HTR-8/SVneo (cell line): ENCODE measurements around the gene LPGAT1.
"Not testable (repeated sequence)": the region's sequence is repeated elsewhere in the genome, so short reads cannot be mapped to it uniquely, and the experiment has no call there.

ENCODE experiments used
- DNase-seq: peaks from one replicate; pipeline ENCODE4 v3.0.0; 2011; ENCODE audit warnings: low spot score, mixed read lengths; ENCODE audit not compliant: insufficient read length
- FAIRE-seq: peaks from 2 replicates; lab custom pipeline; 2011; peaks lifted over from hg19 to GRCh38; lab: Jason Lieb, UNC

Gene LPGAT1

DNA sequence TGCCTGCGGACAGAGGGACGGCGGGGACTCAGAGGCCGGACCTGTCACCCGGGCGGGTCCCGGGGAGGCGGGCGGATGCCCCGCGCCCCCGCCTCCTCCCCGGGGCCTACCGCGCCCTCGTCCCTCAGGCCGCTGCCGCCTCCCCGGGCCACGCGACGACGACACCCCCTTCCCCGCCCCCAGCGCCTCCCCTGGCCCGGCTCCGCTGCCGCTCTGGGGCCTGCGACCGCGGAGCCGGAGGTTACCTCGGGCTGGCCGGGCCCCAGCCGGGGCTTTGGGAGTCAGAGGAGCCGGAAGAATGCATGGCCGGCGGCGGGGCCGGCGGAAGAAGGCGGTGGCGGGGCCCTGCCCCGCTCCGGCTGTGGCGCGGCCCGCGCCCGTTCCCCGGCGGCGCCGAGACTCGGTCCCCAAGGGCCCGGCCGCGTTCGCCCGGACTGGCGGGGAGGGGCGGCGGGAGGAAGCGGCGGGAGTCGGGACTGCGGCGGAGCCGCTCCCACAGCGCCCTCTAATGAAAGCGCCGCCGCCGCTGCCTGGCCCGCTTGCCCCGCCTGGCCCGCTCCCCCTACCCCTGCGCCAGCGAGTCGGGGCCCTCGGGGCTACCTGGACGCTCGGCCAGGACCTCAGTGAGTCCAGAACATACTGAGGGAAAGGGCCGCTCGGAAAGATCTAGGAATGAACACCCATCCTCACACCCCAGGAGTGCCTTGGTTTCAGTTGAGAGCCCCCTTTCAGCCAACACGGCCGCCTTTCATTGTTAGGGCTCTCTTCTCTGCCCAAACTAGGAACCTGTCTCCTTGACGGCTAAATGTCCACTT is at the start of gene LPGAT1:
Gene LPGAT1 (minus strand): TSS at position 436 of the 815 bp plus-strand sequence. CDS start 1,467 bp downstream, outside the sequence.
- DNase-seq: peak; percentile 72
- no peak for FAIRE-seq

GRCh38 chr1:211879475-211879874 is 48.9 kb upstream of the LPGAT1 start:
- DNase-seq: no peak
- FAIRE-seq: no peak

DNA sequence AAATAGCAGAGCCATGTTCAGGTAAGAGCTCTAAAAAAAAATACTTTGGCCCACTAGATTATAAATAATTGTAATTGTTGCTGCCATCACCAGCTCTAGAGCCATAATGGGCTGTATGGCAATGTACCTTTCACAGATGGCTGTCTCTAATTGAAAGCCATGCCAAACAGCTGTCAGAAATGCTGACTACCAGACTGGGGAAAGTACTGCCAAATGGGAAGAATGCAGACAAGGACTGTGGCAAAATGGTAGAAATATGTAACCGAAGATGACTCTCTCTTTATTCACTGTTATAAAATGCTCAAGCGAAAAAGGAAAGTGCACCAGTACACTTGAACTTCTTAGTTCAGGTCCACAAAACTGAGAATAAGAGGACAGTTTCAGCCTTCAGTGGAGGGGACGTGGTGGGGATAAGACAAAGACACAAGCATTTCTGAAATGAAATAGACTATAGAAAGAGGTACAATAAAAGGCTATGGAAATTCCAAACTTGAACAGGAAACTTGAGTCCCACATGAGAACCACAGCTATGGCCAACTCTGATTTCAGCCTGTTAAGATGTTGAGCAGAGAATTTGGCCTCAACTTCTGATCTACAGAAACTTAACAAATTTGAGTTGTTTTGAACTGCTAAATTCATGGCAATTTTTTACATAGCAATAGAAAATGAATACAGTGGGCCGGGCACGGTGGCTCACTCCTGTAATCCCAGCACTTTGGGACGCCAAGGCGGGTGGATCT is 46.5 kb upstream of the LPGAT1 start:
- FAIRE-seq: no peak
- no peak for DNase-seq

GRCh38 chr1:211875541-211875940 is 45.0 kb upstream of the LPGAT1 start:
- FAIRE-seq: no peak
- DNase-seq: no peak

GRCh38 chr1:211874521-211875347 is 44.2 kb upstream of the LPGAT1 start:
- FAIRE-seq (peak; percentile 16), DNase-seq (no peak)

DNA sequence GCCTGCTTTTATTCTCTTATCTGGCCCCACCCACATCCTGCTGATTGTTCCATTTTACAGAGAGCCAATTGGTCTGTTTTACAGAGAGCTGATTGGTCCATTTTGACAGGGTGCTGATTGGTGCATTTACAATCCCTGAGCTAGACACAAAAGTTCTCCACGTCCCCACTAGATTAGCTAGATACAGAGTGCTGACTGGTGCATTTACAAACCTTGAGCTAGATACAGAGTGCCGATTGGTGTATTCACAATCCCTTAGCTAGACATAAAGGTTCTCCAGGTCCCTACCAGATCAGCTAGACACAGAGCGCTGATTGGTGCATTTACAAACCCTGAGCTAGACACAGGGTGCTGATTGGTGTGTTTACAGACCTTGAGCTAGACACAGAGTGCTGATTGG is 43.2 kb upstream of the LPGAT1 start:
- not testable (repeated sequence) for DNase-seq, FAIRE-seq

GRCh38 chr1:211870156-211870555 is 39.6 kb upstream of the LPGAT1 start:
- DNase-seq (no peak), FAIRE-seq (no peak)

GRCh38 chr1:211865180-211865579 is 34.6 kb upstream of the LPGAT1 start:
- DNase-seq: no peak

GRCh38 chr1:211859405-211859804 is 28.8 kb upstream of the LPGAT1 start:
- FAIRE-seq (no peak), DNase-seq (no peak)

More at GRCh38 chr1:211865180-211865579, 34.6 kb upstream of the LPGAT1 start:
- FAIRE-seq: no peak

GRCh38 chr1:211851174-211851573 is 20.6 kb upstream of the LPGAT1 start:
- no peak for DNase-seq
- FAIRE-seq: no peak

- FAIRE-seq (no peak), DNase-seq (no peak)
These were observed 13.1 kb upstream of the LPGAT1 start for GRCh38 chr1:211843507-211844298.

- FAIRE-seq: no peak
- DNase-seq: no peak
These were observed 12.5 kb upstream of the LPGAT1 start for GRCh38 chr1:211843018-211843417.

DNA sequence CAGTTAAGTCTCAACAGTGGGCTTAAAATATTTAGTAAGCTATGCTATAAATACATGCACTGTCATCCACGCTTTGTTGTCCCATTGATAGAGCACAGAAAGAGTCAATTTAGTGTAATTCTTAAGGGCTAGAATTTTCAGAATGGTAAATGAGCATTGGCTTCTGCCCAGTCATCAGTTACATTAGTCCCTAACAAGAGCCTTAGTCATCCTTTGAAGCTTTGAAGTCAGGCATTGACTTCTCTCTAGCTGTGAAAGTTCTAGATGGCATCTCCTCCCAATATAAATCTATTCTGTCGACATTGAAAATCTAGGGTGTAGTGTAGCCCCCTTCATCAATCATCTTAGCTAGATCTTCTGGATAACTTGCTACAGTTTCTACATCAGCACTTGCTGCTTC is 12.0 kb upstream of the LPGAT1 start:
- FAIRE-seq: no peak
- no peak for DNase-seq

DNA sequence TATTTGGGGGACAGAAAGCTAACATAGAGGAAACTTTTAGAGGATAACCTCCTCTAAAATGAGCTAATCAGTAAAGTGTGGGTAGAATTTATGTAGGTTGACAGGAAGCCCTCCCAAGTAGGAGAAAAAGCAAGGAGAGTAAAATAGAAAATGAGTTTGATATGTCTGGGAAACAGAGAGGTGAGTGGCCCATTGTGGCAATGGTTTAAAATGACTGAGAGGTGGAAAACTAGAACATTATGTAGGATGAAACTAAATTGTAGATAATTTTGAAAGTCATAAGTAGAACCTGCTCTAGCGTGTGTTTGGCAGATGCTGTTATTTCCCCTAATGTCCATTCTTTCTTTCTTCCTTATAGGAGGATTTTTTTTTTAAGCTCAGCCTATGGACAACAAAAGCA is 8.5 kb upstream of the LPGAT1 start:
- DNase-seq: no peak
- no peak for FAIRE-seq

- DNase-seq (no peak), FAIRE-seq (no peak)
These were observed 2.7 kb upstream of the LPGAT1 start for GRCh38 chr1:211833174-211833820.

DNA sequence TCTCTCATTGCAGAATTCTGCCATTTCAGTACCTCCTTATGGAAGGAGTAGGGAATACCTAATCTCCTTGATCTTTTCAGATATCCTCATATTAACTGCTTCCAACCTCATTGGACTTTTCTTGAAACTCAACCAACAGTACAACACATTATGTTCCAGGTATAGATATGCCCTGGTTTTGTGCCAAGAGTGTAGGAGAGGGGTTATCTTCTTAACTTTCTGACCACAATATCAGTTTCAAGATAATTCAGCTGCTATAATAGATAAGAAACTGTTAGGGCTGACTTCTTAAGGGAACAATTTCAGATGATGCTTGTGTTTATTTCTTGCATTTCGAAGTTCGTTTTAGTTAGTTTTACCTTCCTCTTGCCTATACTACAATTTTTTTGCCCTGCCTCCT is 2.1 kb upstream of the LPGAT1 start:
- no peak for FAIRE-seq
- DNase-seq: no peak

DNA sequence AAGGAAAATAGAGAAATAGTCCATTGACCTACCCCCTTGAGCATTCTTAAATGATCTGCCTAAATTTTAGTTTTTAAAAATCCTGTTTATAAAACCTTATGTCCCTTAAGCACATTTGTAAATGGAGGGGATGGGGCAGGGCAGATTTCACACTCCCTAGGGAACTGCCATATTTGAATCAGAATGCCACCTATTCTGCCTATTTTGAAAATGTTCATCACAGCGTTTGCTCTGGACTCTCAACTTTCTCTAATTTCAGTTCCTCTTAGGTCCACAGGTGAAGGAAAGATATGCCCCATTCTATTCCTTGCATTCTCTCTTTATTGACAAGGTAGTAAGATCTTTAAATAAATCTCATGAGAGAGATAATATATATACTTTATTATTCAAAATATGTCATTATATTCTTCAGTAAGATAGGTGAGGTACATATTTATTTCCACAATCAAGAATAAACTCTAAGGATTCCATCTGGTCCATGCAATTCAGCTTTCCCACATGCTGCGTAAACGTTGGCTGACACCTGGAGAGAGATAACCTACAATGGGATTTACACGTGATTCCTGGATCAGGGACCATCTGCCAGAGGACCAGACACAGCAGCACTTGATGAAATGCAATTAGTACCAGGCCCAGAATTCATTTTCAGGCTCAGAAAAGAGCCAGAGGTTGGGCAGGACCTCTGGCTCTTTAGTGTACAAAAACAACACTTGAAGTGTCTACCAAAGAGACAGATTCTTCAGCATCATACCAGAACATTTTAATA is 1.2 kb upstream of the LPGAT1 start:
- FAIRE-seq: no peak
- DNase-seq: no peak

DNA sequence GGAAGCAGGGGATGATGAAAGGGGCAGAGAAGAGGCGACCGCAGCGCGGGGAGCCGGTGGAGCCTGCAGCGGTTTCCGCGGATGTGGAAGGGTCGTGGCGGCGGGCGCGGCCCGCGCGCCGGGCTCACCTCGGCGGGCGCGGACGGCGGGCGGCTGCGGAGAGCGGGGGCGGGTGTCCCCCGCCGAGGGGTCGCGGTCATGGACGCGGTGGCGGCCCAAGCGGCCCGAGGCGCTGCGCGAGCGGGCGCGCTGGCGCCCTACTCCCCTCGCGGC is 572 bp downstream of the LPGAT1 start:
- DNase-seq (peak; percentile 13), FAIRE-seq (no peak)
